Measurements from ENCODE around the gene HDHD3.

Gene HDHD3

DNA sequence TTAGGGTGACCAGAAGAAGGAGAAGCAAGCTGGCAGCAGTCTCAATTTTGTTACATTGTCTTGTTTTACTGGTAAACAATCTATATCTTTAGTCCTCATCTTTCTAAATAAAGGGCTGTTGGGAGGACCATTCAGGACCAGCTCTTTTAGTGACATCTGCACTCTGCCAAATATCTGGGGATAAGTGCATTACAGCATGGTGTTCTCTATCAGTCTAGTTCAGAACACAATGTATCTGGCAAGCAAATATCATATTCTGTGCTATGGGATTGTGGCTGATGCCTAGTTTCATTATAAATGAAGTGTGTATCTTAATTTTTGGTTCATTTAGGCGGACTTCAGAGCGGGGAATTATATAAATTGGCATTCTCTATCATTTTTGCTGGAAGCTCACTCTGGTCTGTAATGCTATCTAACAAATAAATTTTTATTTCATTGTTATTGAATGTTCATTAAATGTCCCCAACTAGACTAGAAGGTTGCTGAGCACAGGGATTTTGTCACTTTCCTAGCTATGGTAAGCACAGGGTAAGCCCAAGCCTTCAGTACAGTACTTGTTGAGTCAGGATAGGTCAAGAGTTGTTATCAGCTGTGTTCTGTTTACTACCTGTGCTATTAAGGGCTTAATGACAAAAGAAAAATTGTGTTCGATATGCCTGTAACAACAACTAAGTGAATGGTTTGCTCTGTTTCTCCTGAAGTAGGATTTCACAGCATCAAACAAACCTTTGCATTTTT, 48.6 kb downstream of the HDHD3 start:
- no peak for DNase-seq (ENCODE audit: extremely low read depth, low read depth)

DNA sequence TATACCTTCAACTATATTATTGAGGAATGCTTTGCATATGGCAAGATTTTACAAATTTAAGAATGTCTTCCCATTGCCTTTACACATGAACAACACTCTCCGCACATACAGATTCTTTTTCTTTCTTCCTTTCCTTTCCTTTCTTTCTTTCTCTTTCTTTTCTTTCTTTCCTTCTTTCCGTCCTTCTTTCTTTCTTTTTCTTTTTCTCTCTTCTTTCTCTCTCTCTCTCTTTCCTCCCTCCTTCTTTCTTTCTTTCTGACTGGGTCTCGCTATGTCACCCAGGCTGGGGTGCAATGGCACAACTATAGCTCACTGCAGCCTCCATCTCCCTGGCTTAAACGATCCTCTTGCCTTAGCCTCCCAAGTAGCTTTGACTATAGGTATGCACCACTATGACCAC, 50.6 kb downstream of the HDHD3 start:
- no peak overlapping the region for H3K4me3 ChIP-seq (replicated peaks; ENCODE audit: low read depth, low read length)
- TF ChIP-seq, protein P1, sequence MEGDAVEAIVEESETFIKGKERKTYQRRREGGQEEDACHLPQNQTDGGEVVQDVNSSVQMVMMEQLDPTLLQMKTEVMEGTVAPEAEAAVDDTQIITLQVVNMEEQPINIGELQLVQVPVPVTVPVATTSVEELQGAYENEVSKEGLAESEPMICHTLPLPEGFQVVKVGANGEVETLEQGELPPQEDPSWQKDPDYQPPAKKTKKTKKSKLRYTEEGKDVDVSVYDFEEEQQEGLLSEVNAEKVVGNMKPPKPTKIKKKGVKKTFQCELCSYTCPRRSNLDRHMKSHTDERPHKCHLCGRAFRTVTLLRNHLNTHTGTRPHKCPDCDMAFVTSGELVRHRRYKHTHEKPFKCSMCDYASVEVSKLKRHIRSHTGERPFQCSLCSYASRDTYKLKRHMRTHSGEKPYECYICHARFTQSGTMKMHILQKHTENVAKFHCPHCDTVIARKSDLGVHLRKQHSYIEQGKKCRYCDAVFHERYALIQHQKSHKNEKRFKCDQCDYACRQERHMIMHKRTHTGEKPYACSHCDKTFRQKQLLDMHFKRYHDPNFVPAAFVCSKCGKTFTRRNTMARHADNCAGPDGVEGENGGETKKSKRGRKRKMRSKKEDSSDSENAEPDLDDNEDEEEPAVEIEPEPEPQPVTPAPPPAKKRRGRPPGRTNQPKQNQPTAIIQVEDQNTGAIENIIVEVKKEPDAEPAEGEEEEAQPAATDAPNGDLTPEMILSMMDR (IDR thresholded peaks at IDR 0.05; ENCODE audit: low read depth, low read length, missing control alignments) = no peak
- DNase-seq (ENCODE audit: extremely low read depth, low read depth) = no peak

More for the DNA sequence above, 48.6 kb downstream of the HDHD3 start:
- TF ChIP-seq, protein P1 (IDR thresholded peaks at IDR 0.05; ENCODE audit: low read depth, low read length, missing control alignments) = no peak
- H3K4me3 ChIP-seq (replicated peaks; ENCODE audit: low read depth, low read length) = no peak overlapping the region

Data from HFF-Myc (cell line).